ENCODE data around the gene GALNTL6. TPM values are rescaled to one million over a fixed set of nuclear protein-coding genes. Genes with fewer than 3 reads are reported as not detected.

Gene GALNTL6
- polyA plus RNA-seq, 1 donor from 2014 or later, result 14.9 TPM

GRCh38 chr4:172517391-172517790 is 704.2 kb downstream of the GALNTL6 start:
- Histone ChIP-seq H3K9me3 (ENCODE audit: low read length) (no peaks in the 10 kb centered on the region), H4K20me1 (ENCODE audit: insufficient read depth) (no peaks in the 10 kb centered on the region), H2AFZ (ENCODE audit: low read depth, low read length) (no peak overlapping the region), H3K9ac (ENCODE audit: low read length) (no peak overlapping the region), H3K27ac (ENCODE audit: low read length) (no peak overlapping the region), H3K4me3 (ENCODE audit: low read length) (no peak overlapping the region), H3K27me3 (ENCODE audit: insufficient read depth, low read depth, low read length) (no peaks in the 10 kb centered on the region), H3K4me2 (ENCODE audit: low read length) (peak overlapping the region; percentile 8), H3K9me2 (ENCODE audit: insufficient read depth, low read length) (no peaks in the 10 kb centered on the region), H3K79me2 (replicated peaks; ENCODE audit: insufficient read depth, low read length) (no peaks in the 10 kb centered on the region), H3K36me3 (ENCODE audit: insufficient read depth, low read length) (no peaks in the 10 kb centered on the region), H3F3A (ENCODE audit: insufficient read depth, low read length, poor library complexity, severe bottlenecking) (no peaks in the 10 kb centered on the region)
- TF ChIP-seq EZH2 (IDR thresholded peaks at IDR 0.05; ENCODE audit: borderline replicate concordance, insufficient read depth, low read length, poor library complexity, severe bottlenecking) (no peak), TAF1 (IDR thresholded peaks at IDR 0.05; ENCODE audit: low read depth) (no peak), MXI1 (conservative IDR thresholded peaks at IDR 0.05; ENCODE audit: poor library complexity, severe bottlenecking) (no peak), REST (IDR thresholded peaks at IDR 0.05; ENCODE audit: borderline replicate concordance) (no peak), CTCF (IDR thresholded peaks at IDR 0.05; ENCODE audit: poor library complexity, severe bottlenecking) (no peak), RAD21 (conservative IDR thresholded peaks at IDR 0.05) (no peak), SMC3 (conservative IDR thresholded peaks at IDR 0.05; ENCODE audit: poor library complexity) (no peak), POLR2AphosphoS5 (IDR thresholded peaks at IDR 0.05) (no peak), EP300 (conservative IDR thresholded peaks at IDR 0.05; ENCODE audit: poor library complexity, severe bottlenecking) (no peak)

GRCh38 chr4:172521248-172521647 is 708.0 kb downstream of the GALNTL6 start:
- TF ChIP-seq EP300 (conservative IDR thresholded peaks at IDR 0.05; ENCODE audit: poor library complexity, severe bottlenecking) (peak; percentile 76), CTCF (IDR thresholded peaks at IDR 0.05; ENCODE audit: poor library complexity, severe bottlenecking) (no peak), TAF1 (IDR thresholded peaks at IDR 0.05; ENCODE audit: low read depth) (no peak)
- no peaks in the 10 kb centered on the region for H3F3A ChIP-seq (ENCODE audit: insufficient read depth, low read length, poor library complexity, severe bottlenecking)
- H3K4me2 ChIP-seq (ENCODE audit: low read length), result no peak overlapping the region

More at GRCh38 chr4:172521248-172521647, 708.0 kb downstream of the GALNTL6 start:
- H3K27ac ChIP-seq (ENCODE audit: low read length), result peak overlapping the region; percentile 33
- no peaks in the 10 kb centered on the region for H3K9me2 ChIP-seq (ENCODE audit: insufficient read depth, low read length)
- no peak overlapping the region for H2AFZ ChIP-seq (ENCODE audit: low read depth, low read length)
- no peaks in the 10 kb centered on the region for H3K27me3 ChIP-seq (ENCODE audit: insufficient read depth, low read depth, low read length)
- H3K36me3 ChIP-seq (ENCODE audit: insufficient read depth, low read length), result no peaks in the 10 kb centered on the region
- H3K79me2 ChIP-seq (replicated peaks; ENCODE audit: insufficient read depth, low read length), result no peaks in the 10 kb centered on the region
- no peaks in the 10 kb centered on the region for H3K9me3 ChIP-seq (ENCODE audit: low read length)
- no peak overlapping the region for H3K9ac ChIP-seq (ENCODE audit: low read length)
- H3K4me3 ChIP-seq (ENCODE audit: low read length), result no peak overlapping the region
- H4K20me1 ChIP-seq (ENCODE audit: insufficient read depth), result no peaks in the 10 kb centered on the region
